ENCODE measurements around the gene USP44.

The USP44 gene

DNA sequence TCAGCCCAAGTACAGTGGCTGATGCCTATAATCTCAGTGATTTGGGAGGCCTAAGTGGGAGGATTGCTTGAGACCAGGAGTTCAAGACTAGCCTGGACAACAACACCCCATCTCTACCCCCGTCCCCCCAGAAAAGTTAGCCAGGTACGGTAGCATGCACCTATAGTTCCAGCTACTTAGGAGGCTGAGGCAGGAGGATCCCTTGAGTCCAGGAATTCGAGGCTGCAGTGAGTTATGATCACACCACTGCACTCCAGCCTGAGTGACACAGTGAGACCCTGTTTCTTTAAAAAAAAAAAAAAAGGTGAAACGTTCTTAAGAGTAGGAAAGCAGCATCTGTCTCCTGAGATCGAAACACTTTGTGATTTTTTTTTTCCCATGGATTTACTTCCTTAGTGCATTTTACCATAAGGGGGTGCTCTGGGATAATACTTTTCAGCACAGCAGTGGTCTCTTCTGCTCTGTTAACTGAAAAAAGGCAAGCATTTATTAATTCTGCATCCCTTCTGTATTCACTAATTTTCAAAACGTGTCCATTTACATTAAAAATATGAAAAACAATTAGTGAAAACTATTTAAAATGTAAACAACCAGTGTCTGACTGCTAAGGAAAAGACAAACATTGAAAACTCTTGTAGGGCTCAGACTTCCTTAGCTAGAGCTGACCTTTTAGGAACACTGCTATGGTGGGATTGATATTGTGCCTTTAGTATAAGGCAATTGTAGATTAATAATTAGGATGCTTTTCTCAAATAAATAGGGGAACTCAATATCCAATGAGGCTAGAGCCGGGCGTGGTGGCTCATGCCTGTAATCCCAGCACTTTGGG, 31.2 kb upstream of the USP44 start:
- TF ChIP-seq, protein P1, sequence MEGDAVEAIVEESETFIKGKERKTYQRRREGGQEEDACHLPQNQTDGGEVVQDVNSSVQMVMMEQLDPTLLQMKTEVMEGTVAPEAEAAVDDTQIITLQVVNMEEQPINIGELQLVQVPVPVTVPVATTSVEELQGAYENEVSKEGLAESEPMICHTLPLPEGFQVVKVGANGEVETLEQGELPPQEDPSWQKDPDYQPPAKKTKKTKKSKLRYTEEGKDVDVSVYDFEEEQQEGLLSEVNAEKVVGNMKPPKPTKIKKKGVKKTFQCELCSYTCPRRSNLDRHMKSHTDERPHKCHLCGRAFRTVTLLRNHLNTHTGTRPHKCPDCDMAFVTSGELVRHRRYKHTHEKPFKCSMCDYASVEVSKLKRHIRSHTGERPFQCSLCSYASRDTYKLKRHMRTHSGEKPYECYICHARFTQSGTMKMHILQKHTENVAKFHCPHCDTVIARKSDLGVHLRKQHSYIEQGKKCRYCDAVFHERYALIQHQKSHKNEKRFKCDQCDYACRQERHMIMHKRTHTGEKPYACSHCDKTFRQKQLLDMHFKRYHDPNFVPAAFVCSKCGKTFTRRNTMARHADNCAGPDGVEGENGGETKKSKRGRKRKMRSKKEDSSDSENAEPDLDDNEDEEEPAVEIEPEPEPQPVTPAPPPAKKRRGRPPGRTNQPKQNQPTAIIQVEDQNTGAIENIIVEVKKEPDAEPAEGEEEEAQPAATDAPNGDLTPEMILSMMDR (IDR thresholded peaks at IDR 0.05; ENCODE audit: low read depth, low read length): peak; percentile 51
- TF ChIP-seq EZH2phosphoT487 (IDR thresholded peaks at IDR 0.05; ENCODE audit: low read depth): no peak
- Histone ChIP-seq H3K27ac (ENCODE audit: low read length) (no peak overlapping the region), H3K27me3 (ENCODE audit: low read depth, low read length) (no peaks in the 10 kb centered on the region)

DNA sequence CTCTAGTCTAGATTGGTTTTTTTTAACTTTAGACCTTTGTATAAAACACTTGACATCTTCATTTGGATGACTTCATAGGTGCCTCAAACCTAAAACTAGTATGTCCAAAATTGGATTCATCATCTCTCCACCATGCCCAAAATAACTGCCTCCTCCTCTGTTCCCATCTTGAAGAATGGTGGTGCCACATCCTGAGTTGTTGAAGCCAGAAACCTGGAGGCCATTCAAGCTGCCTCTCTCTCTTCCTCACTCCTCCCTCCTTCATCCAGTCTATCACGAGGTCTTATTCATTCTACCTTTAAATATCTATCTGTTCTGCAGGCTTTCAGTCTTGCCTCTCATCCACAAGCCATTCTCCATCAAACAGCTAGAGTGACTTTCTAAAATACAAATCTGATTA, 26.5 kb upstream of the USP44 start:
- H3K4me3 ChIP-seq (ENCODE audit: low read length): no peak overlapping the region
- H3K4me1 ChIP-seq (ENCODE audit: low read length): peaks cover 27% of the 10 kb centered on the region
- no peak overlapping the region for H3K27ac ChIP-seq (ENCODE audit: low read length)
- H3K27me3 ChIP-seq (ENCODE audit: low read depth, low read length): no peaks in the 10 kb centered on the region
- H4K20me1 ChIP-seq (ENCODE audit: insufficient read depth, low read length): no peaks in the 10 kb centered on the region
- H2AFZ ChIP-seq (ENCODE audit: low read depth, low read length): no peak overlapping the region
- TF ChIP-seq, protein P1 (IDR thresholded peaks at IDR 0.05; ENCODE audit: low read depth, low read length): no peak
- TF ChIP-seq EZH2phosphoT487 (IDR thresholded peaks at IDR 0.05; ENCODE audit: low read depth): no peak
- H3K9ac ChIP-seq (ENCODE audit: low read length): no peak overlapping the region
- H3K4me2 ChIP-seq (ENCODE audit: low read length): no peak overlapping the region
- no peaks in the 10 kb centered on the region for H3K79me2 ChIP-seq (ENCODE audit: low read length)
- no peaks in the 10 kb centered on the region for H3K36me3 ChIP-seq (replicated peaks; ENCODE audit: low read depth, low read length)
- H3K9me3 ChIP-seq (ENCODE audit: insufficient read depth, low read length): no peaks in the 10 kb centered on the region

More for the DNA sequence above, 31.2 kb upstream of the USP44 start:
- no peaks in the 10 kb centered on the region for H3K9me3 ChIP-seq (ENCODE audit: insufficient read depth, low read length)
- H2AFZ ChIP-seq (ENCODE audit: low read depth, low read length): no peak overlapping the region
- H3K4me2 ChIP-seq (ENCODE audit: low read length): no peak overlapping the region
- no peak overlapping the region for H3K4me3 ChIP-seq (ENCODE audit: low read length)
- no peaks in the 10 kb centered on the region for H3K36me3 ChIP-seq (replicated peaks; ENCODE audit: low read depth, low read length)
- peaks cover 11% of the 10 kb centered on the region for H3K4me1 ChIP-seq (ENCODE audit: low read length)
- no peak overlapping the region for H3K9ac ChIP-seq (ENCODE audit: low read length)
- no peaks in the 10 kb centered on the region for H4K20me1 ChIP-seq (ENCODE audit: insufficient read depth, low read length)
- no peaks in the 10 kb centered on the region for H3K79me2 ChIP-seq (ENCODE audit: low read length)

DNA sequence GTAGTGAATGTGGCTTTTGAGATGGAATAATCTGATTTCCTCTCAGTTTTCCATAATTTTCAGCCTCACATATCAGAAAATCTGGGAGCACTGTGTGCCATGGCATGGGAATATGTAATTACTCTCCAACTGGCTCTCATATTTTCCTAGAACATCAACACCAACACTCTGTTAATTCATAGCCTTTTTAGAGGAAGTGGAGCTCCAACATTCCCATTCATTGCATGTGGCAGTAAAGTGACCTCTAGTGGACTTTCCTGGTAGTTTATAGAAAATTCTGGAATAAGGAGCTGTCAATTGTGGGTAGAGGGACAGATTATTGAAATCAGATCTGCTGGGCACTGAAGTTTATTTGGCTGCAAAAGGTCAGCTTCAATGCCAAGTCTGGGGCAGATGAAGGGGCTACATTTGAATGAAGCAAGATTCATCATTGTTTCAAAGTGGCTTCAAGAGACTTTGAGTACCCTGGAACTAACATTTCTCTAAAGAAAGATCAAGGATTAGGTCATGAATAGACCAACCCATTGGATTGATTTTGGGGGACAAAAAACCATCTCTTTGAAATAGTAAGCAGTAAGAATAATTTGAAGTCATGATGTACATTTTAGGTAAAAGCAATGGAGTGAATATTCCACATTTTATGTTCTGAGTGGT, 23.6 kb upstream of the USP44 start:
- no peaks in the 10 kb centered on the region for H3K9me3 ChIP-seq (ENCODE audit: insufficient read depth, low read length)
- no peaks in the 10 kb centered on the region for H3K36me3 ChIP-seq (replicated peaks; ENCODE audit: low read depth, low read length)
- peak overlapping the region; percentile 33; the same call in 1 of the 2 replicates for H3K27ac ChIP-seq (ENCODE audit: low read length)
- no peak for TF ChIP-seq EZH2phosphoT487 (IDR thresholded peaks at IDR 0.05; ENCODE audit: low read depth)
- TF ChIP-seq, protein P1 (IDR thresholded peaks at IDR 0.05; ENCODE audit: low read depth, low read length): peak; percentile 69
- H3K27me3 ChIP-seq (ENCODE audit: low read depth, low read length): no peaks in the 10 kb centered on the region
- H3K79me2 ChIP-seq (ENCODE audit: low read length): no peaks in the 10 kb centered on the region
- peak overlapping the region; percentile 94 for H3K4me2 ChIP-seq (ENCODE audit: low read length)
- H3K9ac ChIP-seq (ENCODE audit: low read length): peak overlapping the region; percentile 49; the same call in 1 of the 2 replicates
- H3K4me3 ChIP-seq (ENCODE audit: low read length): peak overlapping the region; percentile 75
- peaks cover 35% of the 10 kb centered on the region for H3K4me1 ChIP-seq (ENCODE audit: low read length)
- H4K20me1 ChIP-seq (ENCODE audit: insufficient read depth, low read length): no peaks in the 10 kb centered on the region
- peak overlapping the region; percentile 76; the same call in 1 of the 2 replicates for H2AFZ ChIP-seq (ENCODE audit: low read depth, low read length)

DNA sequence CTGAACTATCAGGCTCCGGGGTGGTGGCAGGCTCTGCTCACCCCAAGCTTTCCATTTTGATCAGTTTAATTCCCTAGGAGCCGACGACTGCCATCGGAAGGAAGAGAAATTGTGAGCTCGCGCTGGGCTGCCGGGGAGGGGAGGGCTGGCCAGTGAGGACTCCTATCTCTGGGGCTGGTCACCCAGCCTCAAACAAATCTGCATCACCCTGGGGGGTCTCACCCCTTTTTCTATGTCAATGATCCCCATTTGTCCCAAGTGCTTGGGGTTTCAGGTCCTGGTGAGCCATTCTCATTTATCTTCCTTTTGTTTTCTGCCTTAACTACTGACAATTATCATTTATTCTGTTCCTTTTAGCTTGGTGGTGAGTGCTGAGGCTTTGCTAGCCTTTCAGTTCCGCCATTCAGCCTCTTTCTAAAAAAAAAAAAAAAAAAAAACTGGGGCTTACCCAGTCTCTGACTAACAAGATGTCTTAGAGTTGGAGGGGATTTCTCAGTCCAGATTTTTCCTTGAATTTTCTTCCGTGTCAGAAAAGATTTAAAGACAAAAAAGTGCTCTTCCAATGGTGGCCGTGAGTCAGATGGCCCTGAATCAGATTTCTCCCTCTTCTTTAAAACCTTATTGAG, 22.8 kb upstream of the USP44 start:
- Histone ChIP-seq H2AFZ (ENCODE audit: low read depth, low read length) (peak overlapping the region; percentile 76), H3K9ac (ENCODE audit: low read length) (peak overlapping the region; percentile 49), H3K27me3 (ENCODE audit: low read depth, low read length) (no peaks in the 10 kb centered on the region), H3K4me2 (ENCODE audit: low read length) (peak overlapping the region; percentile 94), H3K4me1 (ENCODE audit: low read length) (peaks cover 35% of the 10 kb centered on the region), H3K4me3 (ENCODE audit: low read length) (peak overlapping the region; percentile 75), H3K79me2 (ENCODE audit: low read length) (no peaks in the 10 kb centered on the region), H3K36me3 (replicated peaks; ENCODE audit: low read depth, low read length) (no peaks in the 10 kb centered on the region), H3K27ac (ENCODE audit: low read length) (peak overlapping the region; percentile 33), H4K20me1 (ENCODE audit: insufficient read depth, low read length) (no peaks in the 10 kb centered on the region), H3K9me3 (ENCODE audit: insufficient read depth, low read length) (no peaks in the 10 kb centered on the region)
- TF ChIP-seq EZH2phosphoT487 (IDR thresholded peaks at IDR 0.05; ENCODE audit: low read depth): no peak
- TF ChIP-seq, protein P1 (IDR thresholded peaks at IDR 0.05; ENCODE audit: low read depth, low read length): no peak

Data from OCI-LY3 (cell line).